Activated naive CD4-positive, alpha-beta T cell treated with anti-CD3 and anti-CD28 coated beads for 36 hours (primary cell): ENCODE results near the gene C19orf67. TPM values are rescaled to one million over a fixed set of nuclear protein-coding genes. Genes with fewer than 3 reads are reported as not detected.

Experiments used
- total RNA-seq, 2 experiments: library from RNA; stranded (reverse); gene quantifications; one replicate each; pipeline ENCODE4 v1.2.3, GENCODE V29; 2021

The C19orf67 gene
- total RNA-seq, 2 experiments from 2014 or later: not detected

Other genes with a start within 250 kb of the C19orf67 start
- under 1 TPM; 0.55 to 0.74 TPM for gene NANOS3, start 208.6 kb downstream of the C19orf67 start, total RNA-seq
- 1 to 10 TPM; 5.8 to 5.9 TPM for gene BRME1, start 179.7 kb downstream of the C19orf67 start, total RNA-seq
- gene CC2D1A, start 179.6 kb downstream of the C19orf67 start, total RNA-seq: 10 to 100 TPM; 27.4 to 28.6 TPM
- under 1 TPM in 1 of 2 experiments, not detected in 1; 0.29 TPM for gene PODNL1, start 147.4 kb downstream of the C19orf67 start, total RNA-seq
- gene DCAF15, start 133.3 kb downstream of the C19orf67 start, total RNA-seq: 10 to 100 TPM; 67.7 to 70.6 TPM
- 10 to 100 TPM; 13.8 to 14.0 TPM for gene RFX1, start 79.5 kb downstream of the C19orf67 start, total RNA-seq
- gene RLN3, start 57.6 kb downstream of the C19orf67 start, total RNA-seq: not detected
- gene IL27RA, start 54.0 kb downstream of the C19orf67 start, total RNA-seq: 10 to 100 TPM; 59.3 to 59.4 TPM
- gene PALM3, start 23.7 kb downstream of the C19orf67 start, total RNA-seq: not detected
- gene MISP3, start 13.0 kb downstream of the C19orf67 start, total RNA-seq: under 1 TPM; 0.45 to 0.96 TPM
- gene SAMD1, start 5.0 kb upstream of the C19orf67 start, total RNA-seq: 10 to 100 TPM; 50.9 to 53.0 TPM
- gene PRKACA, start 32.0 kb upstream of the C19orf67 start, total RNA-seq: 10 to 100 TPM; 48.2 to 60.0 TPM
- 10 to 100 TPM; 54.7 to 56.6 TPM for gene ASF1B, start 50.8 kb upstream of the C19orf67 start, total RNA-seq
- gene ADGRL1, start 120.4 kb upstream of the C19orf67 start, total RNA-seq: 10 to 100 TPM; 13.5 to 14.6 TPM